Measurements from ENCODE around the gene ZNF821.
"Not testable (repeated sequence)": the region's sequence is repeated elsewhere in the genome, so short reads cannot be mapped to it uniquely, and the experiment has no call there.

Gene ZNF821

GRCh38 chr16:71859762-71860521, 24.0 kb downstream of the ZNF821 start:
- DNase-seq (ENCODE audit: low spot score): no peak

- DNase-seq (ENCODE audit: low spot score): no peak
Observed at GRCh38 chr16:71855937-71856662, 27.9 kb downstream of the ZNF821 start.

GRCh38 chr16:71854369-71854948, 29.5 kb downstream of the ZNF821 start:
- DNase-seq (ENCODE audit: low spot score): no peak

- DNase-seq (ENCODE audit: low spot score): no peak
Observed at GRCh38 chr16:71853413-71853812, 30.6 kb downstream of the ZNF821 start.

GRCh38 chr16:71852561-71852960, 31.4 kb downstream of the ZNF821 start:
- DNase-seq (ENCODE audit: low spot score): no peak

DNA sequence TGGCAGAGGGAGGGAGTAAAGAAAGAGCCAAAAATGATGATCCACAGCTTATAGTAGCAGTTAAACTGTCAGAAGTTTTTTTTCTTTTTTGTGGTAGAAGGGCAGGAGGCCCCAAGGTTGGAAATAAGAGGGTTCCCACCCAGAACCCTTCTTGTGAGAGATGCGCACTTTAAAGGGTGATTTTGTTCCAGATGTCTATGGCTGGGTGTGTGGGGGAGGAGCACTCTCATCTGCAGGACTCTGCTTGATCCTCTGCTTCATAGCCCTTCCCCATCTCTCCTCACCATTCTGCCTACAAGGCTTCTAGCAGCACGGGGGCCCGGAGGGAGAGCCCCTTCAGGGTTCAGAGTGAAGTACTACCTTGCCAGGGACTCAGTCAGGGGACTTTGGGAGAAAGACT, 31.8 kb downstream of the ZNF821 start:
- DNase-seq (ENCODE audit: low spot score): no peak

DNA sequence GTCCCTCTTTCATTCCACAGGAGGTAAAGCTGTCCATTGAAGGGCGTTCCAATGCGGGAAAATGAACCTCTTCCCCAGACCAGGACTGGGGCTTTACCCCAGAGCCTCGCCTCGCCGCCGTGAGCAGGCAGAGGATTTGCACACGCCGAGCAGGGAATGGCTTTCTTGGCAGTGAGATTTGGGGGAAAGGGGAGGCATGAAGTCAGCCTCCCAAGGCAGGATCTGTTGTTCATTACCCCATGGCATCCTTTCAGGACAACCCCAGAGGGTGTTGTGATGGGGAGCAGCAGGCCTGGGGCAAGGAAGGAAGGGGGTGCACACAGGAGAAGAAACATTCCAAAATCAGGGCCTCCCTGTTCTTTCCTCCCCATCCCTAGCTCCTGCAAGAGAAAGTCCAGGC, 32.2 kb downstream of the ZNF821 start:
- no peak for DNase-seq (ENCODE audit: low spot score)

GRCh38 chr16:71848622-71849021, 35.4 kb downstream of the ZNF821 start:
- no peak for DNase-seq (ENCODE audit: low spot score)

- DNase-seq (ENCODE audit: low spot score): no peak
Observed at GRCh38 chr16:71847096-71847495, 36.9 kb downstream of the ZNF821 start.

DNA sequence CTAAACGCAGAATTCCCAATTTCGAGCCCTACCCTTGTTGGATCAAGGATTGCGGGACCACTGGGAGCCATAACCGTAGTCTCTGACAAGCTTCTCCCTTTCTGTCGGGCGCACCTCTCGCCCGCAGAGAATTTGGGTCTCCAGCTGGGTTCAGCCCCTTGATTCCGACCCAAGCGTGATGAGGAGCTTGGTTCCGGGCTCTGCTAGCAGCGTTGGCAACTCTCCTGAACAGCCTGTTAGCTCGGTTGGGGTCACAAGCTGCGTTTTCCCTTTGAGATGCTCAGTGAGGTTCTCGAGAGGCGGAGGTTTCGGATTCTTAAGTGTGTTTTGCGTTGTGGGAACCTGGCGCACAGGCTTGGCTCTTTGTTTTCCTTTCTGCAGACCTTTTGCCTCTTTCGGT, 37.6 kb downstream of the ZNF821 start:
- no peak for DNase-seq (ENCODE audit: low spot score)

DNA sequence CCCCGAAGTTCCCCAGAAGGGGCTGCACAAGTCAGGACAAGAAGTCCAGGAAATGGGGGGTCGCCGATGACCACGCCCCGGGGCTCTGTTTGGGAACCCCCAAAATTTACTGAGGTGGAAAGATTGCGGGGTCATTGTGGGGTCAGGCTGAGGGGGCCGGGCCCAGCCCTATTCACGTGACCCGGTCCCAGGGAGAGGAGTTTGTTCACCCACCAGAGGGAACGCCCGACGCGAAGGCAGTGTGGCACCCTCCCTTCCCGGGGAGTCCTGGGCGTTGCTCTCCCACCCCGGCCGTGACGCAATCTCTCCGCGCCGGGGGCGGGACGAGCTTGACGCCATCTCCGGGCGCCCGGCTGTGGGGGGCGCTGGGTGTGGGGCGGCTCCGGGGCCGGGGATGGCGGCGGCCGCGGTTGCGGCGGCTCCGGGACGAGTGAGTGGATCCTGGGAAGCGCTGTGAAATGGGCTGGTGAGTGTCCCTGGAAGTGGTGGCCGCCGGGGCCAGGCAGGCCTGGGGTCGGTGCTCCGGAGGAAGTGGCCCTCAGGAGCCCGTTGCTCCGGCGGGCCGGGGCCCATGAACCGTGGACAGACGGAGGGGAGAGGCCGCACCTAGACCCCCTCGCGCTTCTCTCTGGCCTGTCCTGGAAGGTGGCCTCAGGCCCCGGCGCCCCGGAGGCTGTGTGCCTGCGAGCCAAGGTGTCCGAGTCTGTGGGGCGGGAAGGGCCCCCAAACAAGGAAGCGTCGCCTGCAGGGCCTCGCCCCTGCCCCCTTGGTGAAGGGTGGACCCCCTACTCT, 38.1 kb downstream of the ZNF821 start, which contains the start of gene ATXN1L:
Gene ATXN1L, plus strand, starts transcription at position 338 of the 792 bp plus-strand sequence. CDS start 3,765 bp downstream, outside the sequence.
- peak; percentile 97 for DNase-seq (ENCODE audit: low spot score)

DNA sequence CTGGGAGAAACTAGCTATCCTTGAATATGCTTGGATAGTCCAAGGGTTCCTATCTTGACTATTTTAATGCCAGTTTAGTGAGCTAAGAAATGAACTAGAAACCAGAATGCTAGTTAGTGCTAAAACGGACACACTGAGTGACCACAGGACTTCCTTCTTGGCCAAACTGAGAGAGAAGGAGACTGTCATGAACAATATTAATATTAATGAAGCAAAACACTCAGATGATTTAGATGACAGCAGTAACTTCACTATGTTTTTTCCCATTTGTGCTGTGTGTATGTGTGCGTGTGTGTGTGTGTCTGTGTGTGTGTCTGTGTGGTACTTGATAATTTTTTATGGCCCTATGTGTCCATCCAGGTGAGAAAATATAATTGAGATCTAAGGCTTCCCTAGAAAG, 40.4 kb downstream of the ZNF821 start:
- no peak for DNase-seq (ENCODE audit: low spot score)

DNA sequence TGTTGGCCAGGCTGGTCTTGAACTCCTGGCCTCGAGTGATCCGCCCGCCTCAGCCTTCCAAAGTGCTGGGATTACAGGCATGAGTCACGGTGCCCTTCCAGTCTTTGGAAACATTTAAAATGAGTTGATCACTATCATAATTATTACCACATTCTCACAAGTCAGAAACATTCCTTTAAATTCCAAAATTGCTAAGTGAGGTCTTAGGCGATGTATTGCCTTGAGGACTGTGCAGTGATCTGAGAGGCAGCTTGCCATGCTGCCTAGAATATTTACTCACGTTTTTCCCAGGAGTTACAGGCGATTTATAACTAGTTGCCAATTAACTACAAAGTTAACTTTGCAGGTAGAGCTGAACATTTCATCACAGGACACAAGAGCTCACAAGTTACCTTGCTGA, 43.9 kb downstream of the ZNF821 start:
- DNase-seq (ENCODE audit: low spot score): no peak

GRCh38 chr16:71837150-71837549, 46.8 kb downstream of the ZNF821 start:
- no peak for DNase-seq (ENCODE audit: low spot score)

- DNase-seq (ENCODE audit: low spot score): no peak
Observed at GRCh38 chr16:71834291-71834690, 49.7 kb downstream of the ZNF821 start.

DNA sequence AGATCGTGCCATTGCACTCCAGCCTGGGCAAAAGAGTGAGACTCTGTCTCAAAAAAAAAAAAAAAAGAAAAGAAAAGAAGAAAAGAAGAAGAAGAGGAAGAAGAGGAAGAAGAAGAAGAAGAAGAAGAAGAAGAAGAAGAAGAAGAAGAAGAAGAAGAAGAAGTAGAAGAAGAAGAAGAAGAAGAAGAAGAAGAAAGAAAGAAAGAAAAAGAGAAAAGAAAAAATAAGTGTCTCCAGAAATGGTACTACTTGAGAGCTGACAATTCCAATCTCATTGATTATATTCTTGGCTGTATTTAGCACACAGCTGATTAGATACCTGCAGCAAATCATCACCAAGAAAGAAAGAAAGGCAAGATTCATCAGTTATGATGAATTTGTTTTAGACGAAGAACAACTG, 51.9 kb downstream of the ZNF821 start:
- DNase-seq (ENCODE audit: low spot score): not testable (repeated sequence)

DNA sequence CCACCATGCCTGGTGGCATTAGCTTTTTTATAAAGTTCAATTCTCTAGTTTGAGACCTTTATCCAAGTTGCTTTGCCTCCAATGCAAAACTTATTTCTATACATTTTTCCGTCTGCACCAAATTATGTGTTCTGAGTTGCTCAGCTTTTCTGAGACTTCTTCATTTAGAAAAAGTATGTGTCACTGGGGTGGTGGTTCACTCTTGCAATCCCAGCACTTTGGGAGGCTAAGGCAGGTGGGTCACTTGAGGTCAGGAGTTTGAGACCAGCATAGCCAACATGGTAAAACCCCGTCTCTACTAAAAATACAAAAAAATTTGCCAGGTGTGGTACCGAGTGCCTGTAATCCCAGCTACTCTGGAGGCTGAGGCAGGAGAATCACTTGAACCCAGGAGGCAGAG, 52.3 kb downstream of the ZNF821 start:
- DNase-seq (ENCODE audit: low spot score): not testable (repeated sequence)

DNA sequence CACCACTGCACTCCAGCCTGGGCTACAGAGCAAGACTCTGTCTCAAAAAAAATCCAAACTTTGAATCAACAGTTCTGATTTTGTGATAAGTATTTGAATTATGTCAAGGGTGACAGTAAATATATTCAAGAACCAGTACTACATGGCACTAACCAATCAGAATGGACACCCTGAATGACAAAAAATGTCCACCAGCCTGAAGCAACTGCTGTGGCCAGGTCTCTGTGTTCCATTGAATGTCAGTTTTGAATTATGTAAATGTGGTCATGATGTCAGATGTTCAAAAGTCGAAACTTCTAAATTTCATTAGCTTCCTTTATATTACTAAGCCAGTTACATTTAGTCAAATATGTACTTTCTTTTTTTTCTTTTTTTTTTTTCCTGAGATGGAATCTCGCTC, 53.6 kb downstream of the ZNF821 start:
- no peak for DNase-seq (ENCODE audit: low spot score)

DNA sequence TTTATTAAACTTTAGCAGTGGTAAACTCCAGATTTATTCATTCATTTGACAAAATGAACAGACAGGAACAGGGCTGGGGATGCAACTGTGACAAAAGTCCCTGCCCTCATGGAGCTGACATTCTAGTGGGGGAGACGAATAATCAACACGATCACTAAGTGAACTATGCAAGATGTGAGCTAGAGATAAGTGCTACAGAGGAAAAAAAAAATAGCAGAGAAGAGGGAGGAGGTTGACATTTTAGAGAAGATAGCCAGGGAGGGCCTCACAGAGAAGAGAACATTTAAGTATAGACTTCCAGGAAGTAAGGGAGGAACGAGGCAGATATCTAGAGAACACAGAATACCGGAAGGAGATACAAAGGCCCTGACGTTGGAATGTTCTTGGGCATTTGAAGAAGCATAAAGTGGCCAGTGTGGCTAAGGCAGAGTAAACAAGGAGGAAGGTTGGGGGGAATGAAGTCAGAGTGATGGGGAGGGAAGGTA, 57.4 kb downstream of the ZNF821 start:
- no peak for DNase-seq (ENCODE audit: low spot score)

DNA sequence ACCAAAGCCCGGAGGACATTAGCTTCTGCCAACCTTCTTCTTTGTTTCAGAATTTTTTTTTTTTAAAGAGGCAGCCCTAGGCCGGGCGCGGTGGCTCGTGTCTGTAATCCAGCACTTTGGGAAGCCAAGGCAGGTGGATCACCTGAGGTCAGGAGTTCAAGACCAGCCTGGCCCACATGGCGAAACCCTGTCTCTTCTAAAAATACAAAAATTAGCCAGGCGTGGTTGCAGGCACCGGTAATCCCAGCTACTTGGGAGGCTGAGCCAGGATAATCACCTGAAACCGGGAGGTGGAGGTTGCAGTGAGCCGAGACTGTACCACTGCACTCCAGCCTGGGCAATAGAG, 66.9 kb downstream of the ZNF821 start:
- not testable (repeated sequence) for DNase-seq (ENCODE audit: low spot score)

GRCh38 chr16:71811261-71811803, 72.7 kb downstream of the ZNF821 start:
- DNase-seq (ENCODE audit: low spot score): no peak

DNA sequence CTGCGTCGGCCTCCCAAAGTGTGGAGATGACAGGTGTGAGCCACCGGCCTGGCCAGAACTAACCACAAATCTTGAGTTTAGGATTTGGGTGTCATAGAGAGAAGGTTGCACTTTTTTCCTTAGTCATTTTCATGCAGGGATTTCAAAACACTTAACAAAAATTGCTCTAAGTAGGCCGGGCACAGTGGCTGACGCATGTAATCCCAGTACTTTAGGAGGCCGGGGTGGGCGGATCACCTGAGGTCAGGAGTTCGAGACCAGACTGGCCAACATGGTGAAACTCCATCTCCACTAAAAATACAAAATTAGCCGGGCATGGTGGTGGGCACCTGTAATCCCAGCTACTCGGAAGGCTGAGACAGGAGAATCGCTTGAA, 73.8 kb downstream of the ZNF821 start:
- DNase-seq (ENCODE audit: low spot score): not testable (repeated sequence)

Data from HuH-7.5 (cell line).